Pancreas (tissue), 10 donors: Measurements from ENCODE around the gene CPTP. TPM values are rescaled to one million over a fixed set of nuclear protein-coding genes. Genes with fewer than 3 reads are reported as not detected.

Source experiments
- ATAC-seq, 4 donors: fragments of 200-7000 bp; cut with Tn5 transposase; one replicate each; pipeline versions ENCODE4 v1.8.0 to v1.9.1; 2020; ENCODE audit warnings: mild to moderate bottlenecking in 4 of 4, moderate library complexity in 4 of 4
- DNase-seq, 6 donors: peaks; one replicate each; pipeline ENCODE4 v3.0.0-alpha.2; 2020
- FAIRE-seq: peaks from 2 replicates; lab custom pipeline; 2012; peaks lifted over from hg19 to GRCh38; lab: Jason Lieb, UNC
- H3K27ac ChIP-seq, 4 donors: fragments of 200-600 bp; sonication (generic); 1 replicate in 3 of 4; 2 replicates in 1 of 4; pipeline versions ENCODE4 v1.5.0 to v1.8.0; 2020
- H3K27me3 ChIP-seq, 4 donors: fragments of 200-600 bp; one replicate each; pipeline ENCODE4 v1.8.0; 2021
- H3K36me3 ChIP-seq, 3 donors: fragments of 200-600 bp; sonication (generic) in 1 of 3; one replicate each; pipeline versions ENCODE4 v1.5.0 to v1.8.0; 2020 to 2021
- H3K4me1 ChIP-seq, 3 donors: fragments of 200-600 bp; one replicate each; pipeline ENCODE4 v1.8.0; 2021
- H3K4me3 ChIP-seq, 4 donors: fragments of 200-600 bp; sonication (generic) in 2 of 4; one replicate each; pipeline versions ENCODE4 v1.5.0 to v1.8.0; 2020 to 2021
- H3K9me3 ChIP-seq, 4 donors: fragments of 200-600 bp; one replicate each; pipeline ENCODE4 v1.8.0; 2021
- CTCF ChIP-seq, 4 donors: fragments of 200-600 bp; sonication (generic) in 3 of 4; IDR thresholded peaks; one replicate each; pipeline versions ENCODE4 v1.5.0 to v1.8.0; 2021; ENCODE audit warnings: antibody characterized with exemption in 4 of 4
- WGBS, 2 donors: extraction: QIAGEN DNeasy Blood & Tissue Kit; methylation state at CpG; one replicate each; pipeline ENCODE4 v1.1.7; 2013; 5-methylcytosine and 5-hydroxymethylcytosine counted together
- intact Hi-C, 3 donors: fragments of 100-400 bp; cut with DNase I; formaldehyde crosslinking; loops; one replicate each; pipeline versions ENCODE4 v1.11.1 to v1.14.2; 2022
- polyA plus RNA-seq, 2 donors: library from polyadenylated mRNA; stranded (reverse); fragments of 200-250 nt; gene quantifications; one replicate each; pipeline ENCODE4 v1.2.3, GENCODE V29; 2013
- total RNA-seq, 6 donors: library from RNA; stranded (reverse); fragmentation: NEBNext Ultra II Directional in 4 of 6; extraction: Animal tissue kit (Norgen Biotek cat#: 25700) in 4 of 6; gene quantifications; one replicate each; pipeline versions ENCODE4 v1.2.1 to v1.2.4, GENCODE V29; 2021 to 2023
- donor health status: healthy with polysubstance abuse.
- donor health status: DM: no; HTN: no; CAD: no; lungs with moderate emphysema.
- donor health status: DM: no; HTN: no; CAD: no.
- donor health status: control.
- donor health status: control.
- donor health status: Bipolar disorder and iron deficiency.
- donor health status: DM: yes; HTN: yes; CAD: no.
- donor health status: DM: no; HTN: no; CAD: no.
- donor health status: DM: no; HTN: no; CAD: no.
- donor health status: DM: yes; HTN: yes; CAD: no.

Gene CPTP
- total and polyA plus RNA-seq, 8 donors, result 8.0 to 22.0 (median 11.2) TPM

- 49 to 61% methylated on average over 37 to 50 of the region's 50 CpGs for WGBS, 2 donors
- Histone ChIP-seq H3K27ac (no peak overlapping the region), H3K4me3 (no peak overlapping the region), H3K9me3 (no peaks in the 10 kb centered on the region), H3K4me1 (peaks cover 3 to 8% (median 8%) of the 10 kb centered on the region in 3 donors), H3K27me3 (peaks cover 0 to 4% (median 0%) of the 10 kb centered on the region in 4 donors), H3K36me3 (no peaks in the 10 kb centered on the region)
- ATAC-seq (no peak), FAIRE-seq (no peak), DNase-seq (peak in 3 of 6 donors; percentile 34 to 82 (median 55))
- intact Hi-C loops, result loop anchor here in 1 of 3 donors (10.0 kb wide), 1 partner anchor 302 kb away; the partner anchor contains the start of gene PERM1
- TF ChIP-seq CTCF (IDR thresholded peaks at IDR 0.05), result no peak
These were observed 38.0 kb upstream of the CPTP start for GRCh38 chr1:1286313-1287261.

- no peak overlapping the region for H3K27ac ChIP-seq
- no peaks in the 10 kb centered on the region for H3K36me3 ChIP-seq
- H3K27me3 ChIP-seq, result peaks cover 0 to 4% (median 0%) of the 10 kb centered on the region in 4 donors
- DNase-seq (peak in 3 of 6 donors; percentile 31 to 81 (median 60)), FAIRE-seq (no peak), ATAC-seq (no peak)
- 66 to 68% methylated on average over 44 to 46 of the region's 46 CpGs for WGBS, 2 donors
- H3K9me3 ChIP-seq, result no peaks in the 10 kb centered on the region
- intact Hi-C loops, result loop anchor here in 1 of 3 donors (10.0 kb wide), 1 partner anchor 303 kb away; the partner anchor contains the start of gene PERM1
- H3K4me3 ChIP-seq, result no peak overlapping the region
- no peaks in the 10 kb centered on the region for H3K4me1 ChIP-seq
- TF ChIP-seq CTCF (IDR thresholded peaks at IDR 0.05), result no peak
These were observed 37.1 kb upstream of the CPTP start for GRCh38 chr1:1287288-1288110.

- 43 to 46% methylated on average over 15 of the region's 15 CpGs for WGBS, 2 donors
- no peaks in the 10 kb centered on the region for H3K36me3 ChIP-seq
- ATAC-seq, result peak; percentile 49 to 80 (median 76)
These were observed 34.3 kb upstream of the CPTP start for GRCh38 chr1:1290238-1290731.

More at GRCh38 chr1:1290238-1290731, 34.3 kb upstream of the CPTP start:
- no peak for FAIRE-seq
- no peak overlapping the region for H3K4me3 ChIP-seq
- intact Hi-C loops, result loop anchor here (5.0 to 10.0 kb wide), 3 partner anchors 165 to 255 kb away; no protein-coding TSS in a partner anchor
- peaks cover 0 to 4% (median 0%) of the 10 kb centered on the region in 4 donors for H3K27me3 ChIP-seq
- no peak overlapping the region for H3K27ac ChIP-seq
- peak; percentile 56 to 94 (median 82) for DNase-seq
- H3K9me3 ChIP-seq, result no peaks in the 10 kb centered on the region
- TF ChIP-seq CTCF (IDR thresholded peaks at IDR 0.05), result peak; percentile 65 to 69 (median 66)
- no peaks in the 10 kb centered on the region for H3K4me1 ChIP-seq
